Transverse colon (tissue), 4 donors: ENCODE measurements around the gene ASB11. TPM values are rescaled to one million over a fixed set of nuclear protein-coding genes. Genes with fewer than 3 reads are reported as not detected.

ENCODE experiments used
- DNase-seq: peaks from one replicate; pipeline ENCODE4 v3.0.0-alpha.2; 2019
- H3K27ac ChIP-seq, 4 donors: fragments of 200-600 bp; sonication (generic); 2 replicates each; pipeline ENCODE4 v1.5.1; 2016 to 2018; ENCODE audit warnings: inconsistent platforms in 4 of 4
- H3K27me3 ChIP-seq: fragments of 200-600 bp; sonication (generic); 2 replicates; pipeline ENCODE4 v1.5.1; 2017; ENCODE audit warnings: inconsistent platforms
- H3K36me3 ChIP-seq, 4 donors: fragments of 200-600 bp; sonication (generic); 2 replicates each; pipeline ENCODE4 v1.5.1; 2017 to 2019; ENCODE audit warnings: inconsistent platforms in 4 of 4
- H3K4me1 ChIP-seq, 4 donors: fragments of 200-600 bp; sonication (generic); 2 replicates each; pipeline ENCODE4 v1.5.1; 2017 to 2020; ENCODE audit warnings: inconsistent platforms in 4 of 4
- H3K4me3 ChIP-seq, 4 donors: fragments of 200-600 bp; sonication (generic); 1 replicate in 1 of 4; 2 replicates in 3 of 4; pipeline versions ENCODE4 v1.5.1 to v1.6.1; 2017 to 2019; ENCODE audit warnings: inconsistent platforms in 4 of 4
- H3K9me3 ChIP-seq, 2 donors: fragments of 200-600 bp; sonication (generic); 2 replicates each; pipeline ENCODE4 v1.5.1; 2017 to 2019; ENCODE audit warnings: inconsistent platforms in 2 of 2
- EP300 ChIP-seq: sonication (generic); formaldehyde crosslinking; IDR thresholded peaks from one replicate; pipeline ENCODE4 v1.6.1; 2017; ENCODE audit warnings: antibody characterized with exemption, low read depth
- POLR2A ChIP-seq: fragments of 450-650 bp; IDR thresholded peaks from one replicate; pipeline ENCODE4 v1.6.1; 2016; ENCODE audit warnings: antibody characterized with exemption, mild to moderate bottlenecking, moderate library complexity
- POLR2AphosphoS5 ChIP-seq, 3 donors: sonication (generic); formaldehyde crosslinking; IDR thresholded peaks; one replicate each; pipeline ENCODE4 v1.6.1; 2016; ENCODE audit warnings: antibody characterized with exemption in 3 of 3
- WGBS, 2 donors: methylation state at CpG; one replicate each; pipeline ENCODE4 v1.1.5; 2018; ENCODE audit warnings: low coverage in 1 of 2; 5-methylcytosine and 5-hydroxymethylcytosine counted together
- in situ Hi-C, 4 donors: fragments of 200-750 bp; cut with MboI; loops; one replicate each; pipeline versions ENCODE4 v1.15.0 to v1.15.1; 2017; ENCODE audit warnings: low sequenced_read_pairs in 3 of 4, low pct_ligation_motif_present in 1 of 4, low pct_unique_long_range_greater_than_20kb in 1 of 4
- intact Hi-C: fragments of 100-400 bp; cut with DNase I; formaldehyde crosslinking; loops from one replicate; pipeline ENCODE4 v1.15.1; 2023; ENCODE audit warnings: low total_unique reads
- total RNA-seq, 4 donors: library from RNA; depleted of rRNA; stranded (reverse); fragments of >200 nt; gene quantifications; one replicate each; pipeline ENCODE4 v1.1.0, GENCODE V29; 2016
- TF ChIP-seq, protein P1 (sequence below), 5 experiments: fragments of 200-600 bp in 3 of 5; fragments of 450-650 bp in 2 of 5; sonication (generic) in 3 of 5; IDR thresholded peaks; 1 replicate in 2 of 5; 2 replicates in 3 of 5; pipeline ENCODE4 v1.5.1; 2016 to 2017; ENCODE audit warnings: antibody characterized with exemption in 5 of 5, inconsistent platforms in 3 of 5, mild to moderate bottlenecking in 2 of 5, moderate library complexity in 1 of 5

Gene ASB11
- total RNA-seq, 4 donors from 2014 or later: 0.32 to 1.1 TPM; not detected in 2

DNA sequence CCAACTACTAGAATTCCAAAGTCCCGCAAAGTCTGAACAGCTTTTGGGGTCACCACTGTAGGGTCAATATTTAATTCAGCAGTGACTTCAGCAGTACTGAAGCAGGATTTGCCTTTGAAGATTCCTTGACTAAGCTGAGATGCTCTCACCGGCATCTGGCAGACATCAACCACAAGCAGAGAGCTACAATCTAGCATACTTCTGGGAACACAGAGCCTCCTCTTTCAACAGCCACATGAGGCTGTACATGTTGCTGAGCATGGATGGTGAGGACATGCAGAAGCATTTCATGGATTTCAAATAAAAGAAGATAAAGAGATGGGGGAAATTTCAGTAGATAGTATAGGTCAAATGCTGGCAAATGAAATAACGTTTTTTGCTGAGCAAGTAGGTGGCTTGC is 6.6 kb upstream of the ASB11 start:
- in situ Hi-C loops: no loop called here
- Histone ChIP-seq H3K36me3 (no peaks in the 10 kb centered on the region), H3K4me3 (no peak overlapping the region), H3K27ac (no peak overlapping the region), H3K4me1 (no peaks in the 10 kb centered on the region), H3K27me3 (no peaks in the 10 kb centered on the region), H3K9me3 (no peaks in the 10 kb centered on the region)
- no peak for DNase-seq
- WGBS, 2 donors: 76 to 86% methylated on average over 1 to 3 of the region's 3 CpGs
- TF ChIP-seq, protein P1, sequence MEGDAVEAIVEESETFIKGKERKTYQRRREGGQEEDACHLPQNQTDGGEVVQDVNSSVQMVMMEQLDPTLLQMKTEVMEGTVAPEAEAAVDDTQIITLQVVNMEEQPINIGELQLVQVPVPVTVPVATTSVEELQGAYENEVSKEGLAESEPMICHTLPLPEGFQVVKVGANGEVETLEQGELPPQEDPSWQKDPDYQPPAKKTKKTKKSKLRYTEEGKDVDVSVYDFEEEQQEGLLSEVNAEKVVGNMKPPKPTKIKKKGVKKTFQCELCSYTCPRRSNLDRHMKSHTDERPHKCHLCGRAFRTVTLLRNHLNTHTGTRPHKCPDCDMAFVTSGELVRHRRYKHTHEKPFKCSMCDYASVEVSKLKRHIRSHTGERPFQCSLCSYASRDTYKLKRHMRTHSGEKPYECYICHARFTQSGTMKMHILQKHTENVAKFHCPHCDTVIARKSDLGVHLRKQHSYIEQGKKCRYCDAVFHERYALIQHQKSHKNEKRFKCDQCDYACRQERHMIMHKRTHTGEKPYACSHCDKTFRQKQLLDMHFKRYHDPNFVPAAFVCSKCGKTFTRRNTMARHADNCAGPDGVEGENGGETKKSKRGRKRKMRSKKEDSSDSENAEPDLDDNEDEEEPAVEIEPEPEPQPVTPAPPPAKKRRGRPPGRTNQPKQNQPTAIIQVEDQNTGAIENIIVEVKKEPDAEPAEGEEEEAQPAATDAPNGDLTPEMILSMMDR (IDR thresholded peaks at IDR 0.05): no peak
- TF ChIP-seq EP300 (no peak), POLR2AphosphoS5 (IDR thresholded peaks at IDR 0.05) (no peak), POLR2A (no peak)
- intact Hi-C loops: no loop called here

DNA sequence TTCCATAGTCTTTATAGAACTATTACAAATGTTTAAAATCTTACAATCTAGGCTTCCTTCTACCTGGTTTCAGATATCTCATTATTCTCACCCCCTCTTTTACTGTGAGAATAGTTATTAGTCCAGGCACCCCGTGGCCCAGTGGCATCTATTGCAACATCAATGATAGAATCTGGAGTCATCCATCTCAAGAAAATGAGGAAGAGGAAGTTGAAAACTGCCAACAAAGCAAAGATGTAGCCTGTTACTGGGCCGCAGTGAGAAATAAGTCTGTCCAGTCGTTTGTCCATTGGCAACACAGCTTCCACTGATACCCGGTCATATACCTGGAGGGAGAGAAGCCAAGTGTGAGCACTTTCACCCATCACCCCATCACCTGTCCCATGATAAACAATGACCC is 6.0 kb upstream of the ASB11 start:
- H3K4me1 ChIP-seq: no peaks in the 10 kb centered on the region
- no peak overlapping the region for H3K27ac ChIP-seq
- no peak for TF ChIP-seq POLR2AphosphoS5 (IDR thresholded peaks at IDR 0.05)
- no peak for TF ChIP-seq EP300
- no peak for TF ChIP-seq POLR2A
- TF ChIP-seq, protein P1 (IDR thresholded peaks at IDR 0.05): no peak
- H3K27me3 ChIP-seq: no peaks in the 10 kb centered on the region
- in situ Hi-C loops (no loop called here), intact Hi-C loops (no loop called here)
- no peaks in the 10 kb centered on the region for H3K36me3 ChIP-seq
- H3K4me3 ChIP-seq: no peak overlapping the region
- H3K9me3 ChIP-seq: no peaks in the 10 kb centered on the region
- 60 to 81% methylated on average over 3 to 4 of the region's 4 CpGs for WGBS, 2 donors
- no peak for DNase-seq

DNA sequence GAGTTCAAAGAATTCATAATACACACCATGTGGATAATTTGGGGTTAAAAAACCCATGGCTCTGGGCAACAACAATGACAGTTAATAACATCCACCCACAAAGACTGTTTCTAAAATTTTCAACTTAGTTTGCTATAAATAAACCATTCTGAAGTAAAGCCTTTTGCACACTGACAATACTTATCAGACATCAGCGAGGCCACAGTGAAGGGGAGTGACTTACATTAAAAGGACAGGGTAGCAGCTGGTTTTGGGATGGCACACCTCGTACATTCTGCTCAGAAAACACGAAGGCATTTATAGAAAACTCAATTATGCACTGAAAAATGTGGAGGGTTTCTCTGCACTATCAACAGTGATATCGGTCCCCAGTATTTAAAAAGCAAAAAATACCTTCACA is 4.9 kb upstream of the ASB11 start:
- Histone ChIP-seq H3K4me1 (no peaks in the 10 kb centered on the region), H3K27ac (no peak overlapping the region), H3K9me3 (no peaks in the 10 kb centered on the region), H3K4me3 (no peak overlapping the region), H3K36me3 (no peaks in the 10 kb centered on the region), H3K27me3 (no peaks in the 10 kb centered on the region)
- WGBS, 2 donors: 76% methylated on average over 4 of the region's 4 CpGs; no CpG with 5 or more reads in 1 of the 2 donors
- intact Hi-C loops: no loop called here
- in situ Hi-C loops: no loop called here
- TF ChIP-seq, protein P1 (IDR thresholded peaks at IDR 0.05): no peak
- TF ChIP-seq POLR2AphosphoS5 (IDR thresholded peaks at IDR 0.05) (no peak), POLR2A (no peak), EP300 (no peak)
- no peak for DNase-seq

DNA sequence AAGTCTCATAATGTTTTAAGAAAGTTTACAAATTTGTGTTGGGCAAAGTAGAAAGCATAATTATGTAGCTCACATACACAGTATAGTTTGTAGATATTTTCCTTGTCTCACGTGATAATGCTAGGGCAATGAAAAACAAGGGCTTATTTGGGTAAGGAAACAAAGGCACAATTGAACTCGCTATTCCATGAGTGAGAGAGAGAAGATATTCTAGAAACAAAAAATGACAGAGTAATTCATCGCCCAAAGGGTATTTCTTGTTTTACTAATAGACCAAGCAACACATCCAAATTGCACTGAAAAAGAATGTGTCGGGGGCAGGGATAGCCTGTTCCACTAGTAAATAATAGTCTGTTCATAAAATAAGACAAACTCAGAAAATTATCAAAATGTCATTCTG is 3.6 kb upstream of the ASB11 start:
- Histone ChIP-seq H3K4me1 (no peaks in the 10 kb centered on the region), H3K9me3 (no peaks in the 10 kb centered on the region), H3K27ac (no peak overlapping the region), H3K27me3 (no peaks in the 10 kb centered on the region), H3K4me3 (no peak overlapping the region), H3K36me3 (no peaks in the 10 kb centered on the region)
- in situ Hi-C loops: no loop called here
- DNase-seq: no peak
- intact Hi-C loops: no loop called here
- no peak for TF ChIP-seq POLR2A
- TF ChIP-seq, protein P1 (IDR thresholded peaks at IDR 0.05): no peak
- TF ChIP-seq POLR2AphosphoS5 (IDR thresholded peaks at IDR 0.05): no peak
- no peak for TF ChIP-seq EP300
- WGBS, 2 donors: 83 to 84% methylated on average over 3 to 4 of the region's 4 CpGs
